Epithelial cell of esophagus (primary cell): ENCODE results near the gene MRPL21.

ENCODE experiments used
- DNase-seq: peaks from one replicate; pipeline ENCODE4 v3.0.0; 2010; ENCODE audit warnings: low read depth
- H3K4me3 ChIP-seq: 2 replicates; pipeline ENCODE4 v1.5.1; 2011; ENCODE audit warnings: mild to moderate bottlenecking, low read length, control low read depth
- CTCF ChIP-seq: IDR thresholded peaks from 2 replicates; pipeline ENCODE4 v1.5.1; 2011; ENCODE audit warnings: low read depth, mild to moderate bottlenecking, low read length, control low read depth, inconsistent platforms; ENCODE audit not compliant: insufficient read depth; ENCODE audit errors: missing control alignments

The MRPL21 gene

GRCh38 chr11:68855205-68855981 is 48.2 kb downstream of the MRPL21 start:
- TF ChIP-seq CTCF: no peak
- peak overlapping the region; percentile 28 for H3K4me3 ChIP-seq
- DNase-seq: no peak

- H3K4me3 ChIP-seq: no peak overlapping the region
- TF ChIP-seq CTCF: no peak
- no peak for DNase-seq
Measured at GRCh38 chr11:68854273-68854958, 49.2 kb downstream of the MRPL21 start.

- DNase-seq: no peak
- H3K4me3 ChIP-seq: no peak overlapping the region
- no peak for TF ChIP-seq CTCF
Measured at GRCh38 chr11:68852628-68853027, 51.0 kb downstream of the MRPL21 start.

GRCh38 chr11:68848429-68848828 is 55.2 kb downstream of the MRPL21 start:
- no peak for TF ChIP-seq CTCF
- DNase-seq: no peak
- H3K4me3 ChIP-seq: no peak overlapping the region

- no peak for DNase-seq
- no peak for TF ChIP-seq CTCF
- no peak overlapping the region for H3K4me3 ChIP-seq
Measured at GRCh38 chr11:68847395-68847794, 56.2 kb downstream of the MRPL21 start.

- DNase-seq: no peak
- H3K4me3 ChIP-seq: no peak overlapping the region
- no peak for TF ChIP-seq CTCF
Measured at GRCh38 chr11:68845351-68846002, 58.2 kb downstream of the MRPL21 start.
